ENCODE data around the gene SGO2. TPM values are rescaled to one million over a fixed set of nuclear protein-coding genes. Genes with fewer than 3 reads are reported as not detected.
"Not testable (repeated sequence)": the region's sequence is repeated elsewhere in the genome, so short reads cannot be mapped to it uniquely, and the experiment has no call there.

SGO2 gene
- total RNA-seq, 1 donor from 2014 or later, result 4.9 TPM

GRCh38 chr2:200627110-200627770, 101.2 kb downstream of the SGO2 start:
- Mint-ChIP-seq H3K9me3 (ENCODE audit: unreplicated experiment) (no peaks in the 10 kb centered on the region), H3K36me3 (ENCODE audit: low read depth, unreplicated experiment) (no peaks in the 10 kb centered on the region), H3K27me3 (ENCODE audit: low read depth, unreplicated experiment) (no peaks in the 10 kb centered on the region), H3K4me1 (ENCODE audit: low read depth, unreplicated experiment) (peaks cover 23% of the 10 kb centered on the region), H3K27ac (ENCODE audit: unreplicated experiment) (peak overlapping the region; percentile 27), H3K4me3 (ENCODE audit: unreplicated experiment) (no peak overlapping the region)
- no peak overlapping the region for H3K4me2 ChIP-seq (ENCODE audit: low read length)
- H3K79me2 ChIP-seq (ENCODE audit: insufficient read depth, low read length), result no peaks in the 10 kb centered on the region
- TF ChIP-seq EZH2 (IDR thresholded peaks at IDR 0.05; ENCODE audit: insufficient read depth, low read length), result no peak
- no peak for TF ChIP-seq CTCF (IDR thresholded peaks at IDR 0.05; ENCODE audit: insufficient read depth, low read depth, low read length)
- no peak overlapping the region for H2AFZ ChIP-seq (ENCODE audit: low read depth, low read length)
- H3K36me3 ChIP-seq (ENCODE audit: insufficient read depth, low read length), result no peaks in the 10 kb centered on the region
- FAIRE-seq, result no peak
- H3K27ac ChIP-seq (ENCODE audit: low read depth, low read length), result no peak overlapping the region
- peaks cover 12% of the 10 kb centered on the region for H3K4me1 ChIP-seq (ENCODE audit: insufficient read depth, low read length)
- no peaks in the 10 kb centered on the region for H3K9me3 ChIP-seq (ENCODE audit: insufficient read depth, low read depth, low read length)
- DNase-seq (ENCODE audit: low read depth), result no peak
- H4K20me1 ChIP-seq (ENCODE audit: insufficient read depth, low read length), result no peaks in the 10 kb centered on the region
- H3K4me3 ChIP-seq (ENCODE audit: insufficient read depth, low read depth, low read length), result no peak overlapping the region
- no peak overlapping the region for H3K9ac ChIP-seq (ENCODE audit: low read length)
- no peaks in the 10 kb centered on the region for H3K27me3 ChIP-seq (ENCODE audit: insufficient read depth, low read length)

- not testable (repeated sequence) for H3K9me3 Mint-ChIP-seq (ENCODE audit: unreplicated experiment); H2AFZ ChIP-seq (ENCODE audit: low read depth, low read length); H3K27me3 Mint-ChIP-seq (ENCODE audit: low read depth, unreplicated experiment); H3K4me2 ChIP-seq (ENCODE audit: low read length); H3K27ac ChIP-seq (ENCODE audit: low read depth, low read length); H3K36me3 Mint-ChIP-seq (ENCODE audit: low read depth, unreplicated experiment); FAIRE-seq; H3K27me3 ChIP-seq (ENCODE audit: insufficient read depth, low read length); H3K36me3 ChIP-seq (ENCODE audit: insufficient read depth, low read length); H3K9me3 ChIP-seq (ENCODE audit: insufficient read depth, low read depth, low read length); H3K27ac Mint-ChIP-seq (ENCODE audit: unreplicated experiment); H3K4me3 Mint-ChIP-seq (ENCODE audit: unreplicated experiment); H3K79me2 ChIP-seq (ENCODE audit: insufficient read depth, low read length); H3K9ac ChIP-seq (ENCODE audit: low read length); H4K20me1 ChIP-seq (ENCODE audit: insufficient read depth, low read length); H3K4me3 ChIP-seq (ENCODE audit: insufficient read depth, low read depth, low read length); DNase-seq (ENCODE audit: low read depth)
- H3K4me1 ChIP-seq (ENCODE audit: insufficient read depth, low read length), result peaks cover 12% of the 10 kb centered on the region
- peaks cover 22% of the 10 kb centered on the region for H3K4me1 Mint-ChIP-seq (ENCODE audit: low read depth, unreplicated experiment)
Observed at GRCh38 chr2:200628461-200628860, 102.5 kb downstream of the SGO2 start.

- FAIRE-seq, result no peak
- Histone ChIP-seq H3K79me2 (ENCODE audit: insufficient read depth, low read length) (no peaks in the 10 kb centered on the region), H3K27me3 (ENCODE audit: insufficient read depth, low read length) (no peaks in the 10 kb centered on the region), H3K9me3 (ENCODE audit: insufficient read depth, low read depth, low read length) (no peaks in the 10 kb centered on the region), H3K36me3 (ENCODE audit: insufficient read depth, low read length) (no peaks in the 10 kb centered on the region), H3K4me2 (ENCODE audit: low read length) (no peak overlapping the region), H3K27ac (ENCODE audit: low read depth, low read length) (no peak overlapping the region), H2AFZ (ENCODE audit: low read depth, low read length) (no peak overlapping the region), H3K4me3 (ENCODE audit: insufficient read depth, low read depth, low read length) (no peak overlapping the region), H3K9ac (ENCODE audit: low read length) (no peak overlapping the region), H4K20me1 (ENCODE audit: insufficient read depth, low read length) (no peaks in the 10 kb centered on the region), H3K4me1 (ENCODE audit: insufficient read depth, low read length) (no peaks in the 10 kb centered on the region)
- H3K9me3 Mint-ChIP-seq (ENCODE audit: unreplicated experiment), result no peaks in the 10 kb centered on the region
- no peak overlapping the region for H3K27ac Mint-ChIP-seq (ENCODE audit: unreplicated experiment)
- DNase-seq (ENCODE audit: low read depth), result no peak
- H3K4me3 Mint-ChIP-seq (ENCODE audit: unreplicated experiment), result no peak overlapping the region
- no peaks in the 10 kb centered on the region for H3K4me1 Mint-ChIP-seq (ENCODE audit: low read depth, unreplicated experiment)
- H3K36me3 Mint-ChIP-seq (ENCODE audit: low read depth, unreplicated experiment), result no peaks in the 10 kb centered on the region
- no peaks in the 10 kb centered on the region for H3K27me3 Mint-ChIP-seq (ENCODE audit: low read depth, unreplicated experiment)
- TF ChIP-seq CTCF (IDR thresholded peaks at IDR 0.05; ENCODE audit: insufficient read depth, low read depth, low read length) (no peak), EZH2 (IDR thresholded peaks at IDR 0.05; ENCODE audit: insufficient read depth, low read length) (no peak)
Observed at GRCh38 chr2:200631287-200631686, 105.3 kb downstream of the SGO2 start.

Other genes starting within 250 kb of the SGO2 start
- gene SPATS2L, start 219.5 kb upstream of the SGO2 start, total RNA-seq, result 192 and 221 TPM in 2 replicates
- 6.4 and 8.2 TPM in 2 replicates for gene KCTD18, start 16.1 kb upstream of the SGO2 start, total RNA-seq
- 1.6 and 3.4 TPM in 2 replicates for gene AOX1, start 59.8 kb downstream of the SGO2 start, total RNA-seq